Heart left ventricle (tissue), 16 donors: ENCODE results near the gene ZFP64. TPM values are rescaled to one million over a fixed set of nuclear protein-coding genes. Genes with fewer than 3 reads are reported as not detected.

ENCODE experiments used
- ATAC-seq, 4 donors: fragments of 200-7000 bp; cut with Tn5 transposase; one replicate each; pipeline ENCODE4 v1.9.1; 2020 to 2022; ENCODE audit warnings: moderate library complexity in 4 of 4, mild to moderate bottlenecking in 3 of 4, moderate number of reproducible peaks in 1 of 4
- DNase-seq, 5 donors: peaks; one replicate each; pipeline ENCODE4 v3.0.0-alpha.2; 2020
- H3K27ac ChIP-seq, 12 donors: fragments of 200-600 bp; sonication (generic) in 4 of 12; one replicate each; pipeline versions ENCODE4 v1.5.0 to v1.8.0; 2016 to 2022; ENCODE audit warnings: mild to moderate bottlenecking in 2 of 12
- H3K27me3 ChIP-seq, 9 donors: fragments of 200-600 bp; sonication (generic) in 2 of 9; one replicate each; pipeline versions ENCODE4 v1.5.1 to v1.8.0; 2016 to 2022; ENCODE audit warnings: mild to moderate bottlenecking in 3 of 9
- H3K36me3 ChIP-seq, 9 donors: fragments of 200-600 bp; sonication (generic) in 2 of 9; one replicate each; pipeline versions ENCODE4 v1.5.0 to v1.8.0; 2018 to 2022; ENCODE audit warnings: mild to moderate bottlenecking in 2 of 9
- H3K4me1 ChIP-seq, 12 donors: fragments of 200-600 bp; sonication (generic) in 4 of 12; one replicate each; pipeline versions ENCODE4 v1.5.0 to v1.8.0; 2016 to 2022; ENCODE audit warnings: mild to moderate bottlenecking in 3 of 12
- H3K4me3 ChIP-seq, 12 donors: fragments of 200-600 bp; sonication (generic) in 4 of 12; one replicate each; pipeline versions ENCODE4 v1.5.0 to v1.8.0; 2017 to 2022; ENCODE audit warnings: mild to moderate bottlenecking in 9 of 12, moderate library complexity in 4 of 12
- H3K9me3 ChIP-seq, 12 donors: fragments of 200-600 bp; sonication (generic) in 4 of 12; one replicate each; pipeline versions ENCODE4 v1.5.0 to v1.8.0; 2016 to 2022; ENCODE audit warnings: mild to moderate bottlenecking in 1 of 12
- POLR2A ChIP-seq, 2 donors: fragments of 450-650 bp; IDR thresholded peaks; one replicate each; pipeline ENCODE4 v1.6.1; 2017; ENCODE audit warnings: antibody characterized with exemption in 2 of 2, mild to moderate bottlenecking in 2 of 2, moderate library complexity in 2 of 2
- WGBS, 4 donors: extraction: QIAGEN DNeasy Blood & Tissue Kit in 2 of 4; methylation state at CpG; one replicate each; pipeline versions ENCODE4 v1.1.5 to v1.1.7; 2013 to 2018; 5-methylcytosine and 5-hydroxymethylcytosine counted together
- intact Hi-C, 10 donors: fragments of 100-400 bp; cut with DNase I; formaldehyde crosslinking; loops; one replicate each; pipeline versions ENCODE4 v1.11.1 to v1.14.2; 2022
- polyA plus RNA-seq, 2 donors: library from polyadenylated mRNA; stranded (reverse); fragments of 200-250 nt; gene quantifications; one replicate each; pipeline ENCODE4 v1.2.3, GENCODE V29; 2013
- total RNA-seq, 9 donors: library from RNA; depleted of rRNA in 2 of 9; stranded (reverse); fragments of >200 nt in 2 of 9; fragmentation: NEBNext Ultra II Directional in 3 of 9; extraction: Animal tissue kit (Norgen Biotek cat#: 25700) in 3 of 9; gene quantifications; one replicate each; pipeline versions ENCODE4 v1.1.0 to v1.2.4, GENCODE V29; 2016 to 2023
- TF ChIP-seq, protein P1 (sequence below), 12 donors: fragments of 200-600 bp; sonication (generic) in 4 of 12; IDR thresholded peaks; one replicate each; pipeline versions ENCODE4 v1.5.0 to v1.8.0; 2018 to 2022; ENCODE audit warnings: antibody characterized with exemption in 12 of 12, mild to moderate bottlenecking in 5 of 12
- donor health status: ischemic (EF 13 %, LVEDD 7.1; RV severe dilation, severe dysfunction).
- donor health status: healthy with polysubstance abuse.
- donor health status: DM: no; HTN: yes; CAD: no.
- donor health status: DM: no; HTN: no; CAD: no.
- donor health status: ischemic (EF 25% LVEDD 6.9; RV normal size, moderate dysfunction).
- donor health status: ischemic (EF 25% LVEDD 5.7; RV mildly dilated, moderate dysfunction).
- donor health status: healthy.
- donor health status: DM: yes; HTN: yes; CAD: no.
- donor health status: ischemic (EF 35%, LVEDD 5.7; RV mildly dilated, moderate dysfunction).
- donor health status: nonischemic (EF 11% LVEDD 7.7; RV severe dilation, severe dysfunction).
- donor health status: DM: yes; HTN: yes; CAD: no.
- donor health status: PGD.
- donor health status: ischemic (EF 29% LVEDD 5.4; RV normal size, mild dysfunction).
- donor health status: nonischemic (EF 23%, LVEDD 6.1; RV moderate dilation, normal function).

ZFP64 gene
- total and polyA plus RNA-seq, 11 donors = 2.0 to 12.5 (median 9.2) TPM

DNA sequence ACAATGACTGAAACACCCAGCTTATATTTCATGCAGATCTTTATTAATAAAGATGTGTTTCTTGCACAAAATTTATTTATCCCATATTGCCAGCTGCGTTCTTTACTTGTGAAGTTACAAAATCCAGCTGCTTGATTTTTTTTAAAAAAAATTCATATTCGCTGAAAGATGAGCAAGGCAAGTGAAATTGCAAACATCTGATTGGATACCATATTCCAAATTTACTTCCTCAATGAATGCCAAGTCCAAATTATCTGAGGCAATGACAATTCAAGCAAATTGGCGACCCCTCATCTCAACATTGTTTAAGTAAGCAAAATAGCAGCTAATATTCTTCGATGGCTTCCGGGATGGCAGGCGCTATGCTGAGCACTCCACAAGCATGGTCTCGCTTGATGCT, 37.7 kb downstream of the ZFP64 start:
- peaks cover 0 to 86% (median 56%) of the 10 kb centered on the region in 9 donors for H3K36me3 ChIP-seq
- no peak overlapping the region for H3K4me3 ChIP-seq
- no peaks in the 10 kb centered on the region for H3K4me1 ChIP-seq
- TF ChIP-seq, protein P1, sequence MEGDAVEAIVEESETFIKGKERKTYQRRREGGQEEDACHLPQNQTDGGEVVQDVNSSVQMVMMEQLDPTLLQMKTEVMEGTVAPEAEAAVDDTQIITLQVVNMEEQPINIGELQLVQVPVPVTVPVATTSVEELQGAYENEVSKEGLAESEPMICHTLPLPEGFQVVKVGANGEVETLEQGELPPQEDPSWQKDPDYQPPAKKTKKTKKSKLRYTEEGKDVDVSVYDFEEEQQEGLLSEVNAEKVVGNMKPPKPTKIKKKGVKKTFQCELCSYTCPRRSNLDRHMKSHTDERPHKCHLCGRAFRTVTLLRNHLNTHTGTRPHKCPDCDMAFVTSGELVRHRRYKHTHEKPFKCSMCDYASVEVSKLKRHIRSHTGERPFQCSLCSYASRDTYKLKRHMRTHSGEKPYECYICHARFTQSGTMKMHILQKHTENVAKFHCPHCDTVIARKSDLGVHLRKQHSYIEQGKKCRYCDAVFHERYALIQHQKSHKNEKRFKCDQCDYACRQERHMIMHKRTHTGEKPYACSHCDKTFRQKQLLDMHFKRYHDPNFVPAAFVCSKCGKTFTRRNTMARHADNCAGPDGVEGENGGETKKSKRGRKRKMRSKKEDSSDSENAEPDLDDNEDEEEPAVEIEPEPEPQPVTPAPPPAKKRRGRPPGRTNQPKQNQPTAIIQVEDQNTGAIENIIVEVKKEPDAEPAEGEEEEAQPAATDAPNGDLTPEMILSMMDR (IDR thresholded peaks at IDR 0.05) = no peak
- TF ChIP-seq POLR2A (IDR thresholded peaks at IDR 0.05) = no peak
- H3K27ac ChIP-seq = no peak overlapping the region
- 81 to 95% (median 94%) methylated on average over 7 of the region's 7 CpGs for WGBS, 4 donors
- intact Hi-C loops = loop anchor here in 1 of 10 donors (5.0 kb wide), 1 partner anchor 517 kb away; no protein-coding TSS in a partner anchor
- ATAC-seq (no peak), DNase-seq (no peak)
- no peaks in the 10 kb centered on the region for H3K27me3 ChIP-seq
- peaks cover 0 to 15% (median 6%) of the 10 kb centered on the region in 12 donors for H3K9me3 ChIP-seq

DNA sequence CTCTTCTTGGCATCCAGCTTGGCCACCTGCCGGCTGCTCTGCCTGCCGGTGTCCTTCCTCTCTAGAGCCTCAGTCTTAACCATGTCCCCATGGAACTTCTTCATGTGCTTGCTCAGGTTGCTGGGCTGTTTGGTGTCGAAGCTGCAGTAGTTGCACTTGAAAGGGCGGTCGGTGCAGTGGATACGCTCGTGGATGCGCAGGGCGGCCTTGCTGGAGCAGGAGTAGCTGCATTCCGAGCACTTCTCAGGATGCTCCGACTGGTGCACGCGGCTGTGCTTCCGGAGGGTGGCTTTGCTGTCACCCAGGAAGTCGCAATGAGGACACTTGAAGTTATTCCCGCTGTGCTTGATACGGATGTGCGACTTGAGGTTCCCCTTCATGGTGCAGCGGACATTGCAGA, 38.7 kb downstream of the ZFP64 start:
- Histone ChIP-seq H3K4me3 (no peak overlapping the region), H3K27ac (no peak overlapping the region), H3K27me3 (no peaks in the 10 kb centered on the region), H3K9me3 (peaks cover 0 to 10% (median 6%) of the 10 kb centered on the region in 12 donors), H3K4me1 (no peaks in the 10 kb centered on the region), H3K36me3 (peaks cover 0 to 76% (median 46%) of the 10 kb centered on the region in 9 donors)
- WGBS, 4 donors = 93 to 96% (median 95%) methylated on average over 18 to 19 of the region's 19 CpGs
- TF ChIP-seq, protein P1 (IDR thresholded peaks at IDR 0.05) = no peak
- no peak for TF ChIP-seq POLR2A (IDR thresholded peaks at IDR 0.05)
- ATAC-seq (no peak), DNase-seq (no peak)
- intact Hi-C loops = loop anchor here in 1 of 10 donors (5.0 kb wide), 1 partner anchor 516 kb away; no protein-coding TSS in a partner anchor

DNA sequence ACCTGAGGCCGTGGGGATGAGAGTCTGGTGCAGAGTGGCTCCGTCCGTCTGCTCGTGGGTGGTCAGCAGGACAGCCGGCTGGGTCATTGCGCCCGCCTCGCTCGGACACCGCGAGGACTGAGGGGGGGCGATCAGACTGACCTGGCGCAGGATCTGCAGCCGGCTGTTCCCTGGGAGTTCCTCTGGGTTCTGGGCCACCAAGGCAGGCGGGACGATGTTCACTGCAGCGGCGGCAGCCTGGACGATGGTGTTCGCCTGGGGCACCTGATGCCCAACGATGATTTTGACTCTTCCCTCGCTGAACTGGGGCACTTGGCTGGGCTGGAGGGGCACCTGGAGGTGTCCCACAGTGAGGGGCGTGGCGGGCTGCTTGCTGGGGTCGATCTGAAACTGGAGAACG, 39.2 kb downstream of the ZFP64 start:
- TF ChIP-seq POLR2A (IDR thresholded peaks at IDR 0.05) = no peak
- TF ChIP-seq, protein P1 (IDR thresholded peaks at IDR 0.05) = no peak
- Histone ChIP-seq H3K9me3 (peaks cover 0 to 5% (median 3%) of the 10 kb centered on the region in 12 donors), H3K4me3 (no peak overlapping the region), H3K27ac (no peak overlapping the region), H3K36me3 (peaks cover 0 to 71% (median 41%) of the 10 kb centered on the region in 9 donors), H3K4me1 (no peaks in the 10 kb centered on the region), H3K27me3 (no peaks in the 10 kb centered on the region)
- WGBS, 4 donors = 90 to 96% (median 93%) methylated on average over 11 to 26 of the region's 26 CpGs
- ATAC-seq (no peak), DNase-seq (no peak)
- intact Hi-C loops = loop anchor here in 1 of 10 donors (5.0 kb wide), 1 partner anchor 515 kb away; no protein-coding TSS in a partner anchor

DNA sequence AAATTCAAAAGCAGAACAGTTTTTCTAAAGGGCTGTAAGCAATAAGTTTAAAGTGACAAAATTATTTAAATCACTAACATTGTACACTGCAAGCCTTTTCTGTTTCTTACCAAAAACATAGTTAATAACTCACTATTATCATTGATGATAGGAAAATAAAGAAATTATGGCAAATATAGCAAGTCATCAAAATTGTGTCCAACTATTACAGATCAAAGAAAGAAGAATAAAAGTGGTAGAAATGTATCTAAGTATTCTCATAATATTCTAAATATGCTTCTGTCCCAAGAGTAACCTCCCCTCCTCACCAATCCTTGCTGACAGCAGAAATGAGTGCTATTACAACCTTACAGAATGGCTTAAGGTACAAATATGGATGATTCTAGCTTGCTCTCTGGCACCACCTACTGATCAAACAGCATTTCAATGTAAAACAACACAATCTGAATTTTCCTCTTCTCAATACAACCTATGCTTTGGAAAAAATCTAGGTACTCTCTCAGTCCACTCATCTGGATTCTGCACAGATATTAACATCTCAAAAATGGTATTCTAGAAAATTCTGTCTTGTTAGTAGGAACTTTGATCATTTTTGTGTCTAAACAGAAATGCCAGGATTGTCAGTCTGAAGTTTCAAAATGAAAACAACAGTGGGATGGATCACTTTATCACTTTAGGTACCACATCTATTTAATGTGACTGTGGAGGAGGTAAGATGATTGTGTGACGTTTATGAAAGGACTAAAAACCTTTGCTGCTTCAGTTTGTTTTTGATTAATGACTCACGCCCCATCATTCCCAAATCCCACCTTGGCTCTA, 40.9 kb downstream of the ZFP64 start:
- Histone ChIP-seq H3K27ac (no peak overlapping the region), H3K4me3 (no peak overlapping the region), H3K9me3 (no peaks in the 10 kb centered on the region), H3K36me3 (peaks cover 0 to 54% (median 34%) of the 10 kb centered on the region in 9 donors), H3K27me3 (no peaks in the 10 kb centered on the region), H3K4me1 (no peaks in the 10 kb centered on the region)
- no peak for ATAC-seq
- intact Hi-C loops = loop anchor here in 1 of 10 donors (5.0 kb wide), 1 partner anchor 513 kb away; no protein-coding TSS in a partner anchor
- 62 to 71% (median 65%) methylated on average over 2 of the region's 2 CpGs for WGBS, 4 donors
- DNase-seq = no peak
- no peak for TF ChIP-seq POLR2A (IDR thresholded peaks at IDR 0.05)
- TF ChIP-seq, protein P1 (IDR thresholded peaks at IDR 0.05) = peak; percentile 60 to 87 (median 75)
